NCI-H1694 (cell line): ENCODE results near the gene GALNT17.
"Not testable (repeated sequence)": the region's sequence is repeated elsewhere in the genome, so short reads cannot be mapped to it uniquely, and the experiment has no call there.

Source experiments
- DNase-seq: peaks from one replicate; lab custom pipeline; 2025; lab: John Stamatoyannopoulos, UW

The GALNT17 gene

GRCh38 chr7:71236230-71237105, 104.5 kb downstream of the GALNT17 start:
- no peak for DNase-seq

- DNase-seq = no peak
These were observed 106.0 kb downstream of the GALNT17 start for GRCh38 chr7:71237945-71238344.

GRCh38 chr7:71238581-71239295, 106.8 kb downstream of the GALNT17 start:
- DNase-seq = no peak

- peak; percentile 14 for DNase-seq
These were observed 107.8 kb downstream of the GALNT17 start for GRCh38 chr7:71239586-71240268.

- DNase-seq = no peak
These were observed 111.9 kb downstream of the GALNT17 start for GRCh38 chr7:71243736-71244410.

GRCh38 chr7:71245038-71245437, 113.1 kb downstream of the GALNT17 start:
- no peak for DNase-seq

- DNase-seq = no peak
These were observed 119.8 kb downstream of the GALNT17 start for GRCh38 chr7:71251706-71252105.

GRCh38 chr7:71254751-71255150, 122.8 kb downstream of the GALNT17 start:
- DNase-seq = no peak

- DNase-seq = no peak
These were observed 123.7 kb downstream of the GALNT17 start for GRCh38 chr7:71255537-71256178.

GRCh38 chr7:71261066-71261465, 129.1 kb downstream of the GALNT17 start:
- DNase-seq = no peak

- not testable (repeated sequence) for DNase-seq
These were observed 130.9 kb downstream of the GALNT17 start for GRCh38 chr7:71262834-71263233.

GRCh38 chr7:71264005-71264404, 132.1 kb downstream of the GALNT17 start:
- no peak for DNase-seq

- DNase-seq = no peak
These were observed 135.0 kb downstream of the GALNT17 start for GRCh38 chr7:71266912-71267311.

- DNase-seq = no peak
These were observed 136.0 kb downstream of the GALNT17 start for GRCh38 chr7:71267734-71268469.

- DNase-seq = no peak
These were observed 138.6 kb downstream of the GALNT17 start for GRCh38 chr7:71270558-71270957.

- no peak for DNase-seq
These were observed 139.3 kb downstream of the GALNT17 start for GRCh38 chr7:71271203-71271602.

- no peak for DNase-seq
These were observed 140.9 kb downstream of the GALNT17 start for GRCh38 chr7:71272509-71273490.

GRCh38 chr7:71278257-71278656, 146.3 kb downstream of the GALNT17 start:
- DNase-seq = no peak

GRCh38 chr7:71281261-71281660, 149.3 kb downstream of the GALNT17 start:
- no peak for DNase-seq

GRCh38 chr7:71283802-71284201, 151.9 kb downstream of the GALNT17 start:
- no peak for DNase-seq
